Psoas muscle (tissue), 8 donors: Measurements from ENCODE around the gene MRPS9. TPM values are rescaled to one million over a fixed set of nuclear protein-coding genes. Genes with fewer than 3 reads are reported as not detected.

ENCODE experiments used
- ATAC-seq, 4 donors: fragments of 200-7000 bp; cut with Tn5 transposase; one replicate each; pipeline ENCODE4 v1.9.1; 2020; ENCODE audit warnings: moderate library complexity in 3 of 4, mild to moderate bottlenecking in 2 of 4
- DNase-seq, 2 donors: peaks; one replicate each; pipeline ENCODE4 v3.0.0-alpha.2; 2020
- H3K27ac ChIP-seq: fragments of 200-600 bp; one replicate; pipeline ENCODE4 v1.8.0; 2022
- H3K27me3 ChIP-seq, 3 donors: fragments of 200-600 bp in 1 of 3; one replicate each; pipeline versions ENCODE4 v1.6.1 to v1.8.0; 2013 to 2022; ENCODE audit warnings: low read length in 2 of 3, mild to moderate bottlenecking in 2 of 3, moderate library complexity in 1 of 3; ENCODE audit not compliant: insufficient read depth in 3 of 3
- H3K36me3 ChIP-seq, 2 donors: fragments of 200-600 bp in 1 of 2; one replicate each; pipeline versions ENCODE4 v1.6.1 to v1.8.0; 2013 to 2022; ENCODE audit warnings: low read depth in 1 of 2, mild to moderate bottlenecking in 1 of 2, moderate library complexity in 1 of 2; ENCODE audit not compliant: insufficient read depth in 1 of 2
- H3K4me1 ChIP-seq: fragments of 200-600 bp; one replicate; pipeline ENCODE4 v1.8.0; 2022
- H3K4me3 ChIP-seq: fragments of 200-600 bp; one replicate; pipeline ENCODE4 v1.8.0; 2022; ENCODE audit warnings: mild to moderate bottlenecking
- H3K9me3 ChIP-seq: fragments of 200-600 bp; one replicate; pipeline ENCODE4 v1.8.0; 2022
- WGBS, 3 donors: extraction: QIAGEN DNeasy Blood & Tissue Kit; methylation state at CpG; one replicate each; pipeline versions ENCODE4 v1.1.6 to v1.1.7; 2013; 5-methylcytosine and 5-hydroxymethylcytosine counted together
- intact Hi-C, 2 donors: fragments of 100-400 bp; cut with DNase I; formaldehyde crosslinking; loops; one replicate each; pipeline versions ENCODE4 v1.11.0 to v1.14.2; 2022
- polyA plus RNA-seq, 3 donors: library from polyadenylated mRNA; stranded (reverse); fragments of 200-250 nt; gene quantifications; one replicate each; pipeline ENCODE4 v1.2.3, GENCODE V29; 2013
- total RNA-seq, 4 donors: library from RNA; stranded (reverse); fragmentation: NEBNext Ultra II Directional in 2 of 4; extraction: Animal tissue kit (Norgen Biotek cat#: 25700) in 2 of 4; gene quantifications; one replicate each; pipeline versions ENCODE4 v1.2.1 to v1.2.4, GENCODE V29; 2021 to 2023
- TF ChIP-seq, protein P1 (sequence below): fragments of 200-600 bp; IDR thresholded peaks from one replicate; pipeline ENCODE4 v1.8.0; 2022; ENCODE audit warnings: antibody characterized with exemption
- donor health status: healthy with polysubstance abuse.
- donor health status: DM: no; HTN: no; CAD: no; lungs with moderate emphysema.
- donor health status: Bipolar disorder and iron deficiency.
- donor health status: healthy.
- donor health status: DM: yes; HTN: yes; CAD: no.
- donor health status: DM: no; HTN: no; CAD: no.
- donor health status: DM: no; HTN: no; CAD: no.
- donor health status: DM: yes; HTN: yes; CAD: no.

The MRPS9 gene
- total and polyA plus RNA-seq, 7 donors = 41.3 to 62.4 (median 49.8) TPM

GRCh38 chr2:105143467-105144151, 105.7 kb downstream of the MRPS9 start:
- H3K27me3 ChIP-seq = peaks cover 5 to 61% (median 12%) of the 10 kb centered on the region in 3 donors
- DNase-seq = peak; percentile 16 to 53
- TF ChIP-seq, protein P1, sequence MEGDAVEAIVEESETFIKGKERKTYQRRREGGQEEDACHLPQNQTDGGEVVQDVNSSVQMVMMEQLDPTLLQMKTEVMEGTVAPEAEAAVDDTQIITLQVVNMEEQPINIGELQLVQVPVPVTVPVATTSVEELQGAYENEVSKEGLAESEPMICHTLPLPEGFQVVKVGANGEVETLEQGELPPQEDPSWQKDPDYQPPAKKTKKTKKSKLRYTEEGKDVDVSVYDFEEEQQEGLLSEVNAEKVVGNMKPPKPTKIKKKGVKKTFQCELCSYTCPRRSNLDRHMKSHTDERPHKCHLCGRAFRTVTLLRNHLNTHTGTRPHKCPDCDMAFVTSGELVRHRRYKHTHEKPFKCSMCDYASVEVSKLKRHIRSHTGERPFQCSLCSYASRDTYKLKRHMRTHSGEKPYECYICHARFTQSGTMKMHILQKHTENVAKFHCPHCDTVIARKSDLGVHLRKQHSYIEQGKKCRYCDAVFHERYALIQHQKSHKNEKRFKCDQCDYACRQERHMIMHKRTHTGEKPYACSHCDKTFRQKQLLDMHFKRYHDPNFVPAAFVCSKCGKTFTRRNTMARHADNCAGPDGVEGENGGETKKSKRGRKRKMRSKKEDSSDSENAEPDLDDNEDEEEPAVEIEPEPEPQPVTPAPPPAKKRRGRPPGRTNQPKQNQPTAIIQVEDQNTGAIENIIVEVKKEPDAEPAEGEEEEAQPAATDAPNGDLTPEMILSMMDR = no peak
- intact Hi-C loops = loop anchor here in 1 of 2 donors (5.0 kb wide), 1 partner anchor 44 kb away; no protein-coding TSS in a partner anchor
- H3K36me3 ChIP-seq = no peaks in the 10 kb centered on the region
- no peaks in the 10 kb centered on the region for H3K9me3 ChIP-seq
- WGBS, 3 donors = 4 to 5% (median 5%) methylated on average over 30 to 52 of the region's 53 CpGs
- no peak for ATAC-seq
- H3K4me3 ChIP-seq = peak overlapping the region; percentile 30
- H3K27ac ChIP-seq = no peak overlapping the region
- H3K4me1 ChIP-seq = no peaks in the 10 kb centered on the region

- Histone ChIP-seq H3K27ac (no peak overlapping the region), H3K36me3 (no peaks in the 10 kb centered on the region), H3K9me3 (no peaks in the 10 kb centered on the region), H3K27me3 (peaks cover 5 to 61% (median 12%) of the 10 kb centered on the region in 3 donors), H3K4me1 (no peaks in the 10 kb centered on the region), H3K4me3 (peak overlapping the region; percentile 30)
- intact Hi-C loops = loop anchor here in 1 of 2 donors (5.0 kb wide), 1 partner anchor 43 kb away; no protein-coding TSS in a partner anchor
- ATAC-seq (no peak), DNase-seq (no peak)
- WGBS, 3 donors = 4 to 10% (median 8%) methylated on average over 28 to 62 of the region's 62 CpGs
- TF ChIP-seq, protein P1 = no peak
These were observed 106.5 kb downstream of the MRPS9 start for GRCh38 chr2:105144152-105144940.

- no peak overlapping the region for H3K27ac ChIP-seq
- ATAC-seq (no peak), DNase-seq (no peak)
- intact Hi-C loops = loop anchor here in 1 of 2 donors (5.0 kb wide), 1 partner anchor 42 kb away; no protein-coding TSS in a partner anchor
- H3K4me1 ChIP-seq = no peaks in the 10 kb centered on the region
- H3K9me3 ChIP-seq = no peaks in the 10 kb centered on the region
- H3K27me3 ChIP-seq = peaks cover 5 to 58% (median 12%) of the 10 kb centered on the region in 3 donors
- TF ChIP-seq, protein P1 = no peak
- H3K36me3 ChIP-seq = no peaks in the 10 kb centered on the region
- 48 to 69% (median 48%) methylated on average over 2 of the region's 2 CpGs for WGBS, 3 donors
- H3K4me3 ChIP-seq = no peak overlapping the region
These were observed 107.1 kb downstream of the MRPS9 start for GRCh38 chr2:105144941-105145300.

GRCh38 chr2:105149272-105149671, 111.4 kb downstream of the MRPS9 start:
- no peak for ATAC-seq

More at GRCh38 chr2:105149272-105149671, 111.4 kb downstream of the MRPS9 start:
- Histone ChIP-seq H3K9me3 (no peaks in the 10 kb centered on the region), H3K4me1 (no peaks in the 10 kb centered on the region), H3K4me3 (no peak overlapping the region), H3K36me3 (no peaks in the 10 kb centered on the region), H3K27me3 (peaks cover 5 to 37% (median 7%) of the 10 kb centered on the region in 3 donors), H3K27ac (no peak overlapping the region)
- intact Hi-C loops = no loop called here
- no peak for DNase-seq
- TF ChIP-seq, protein P1 = no peak
- 62 to 89% (median 67%) methylated on average over 1 of the region's 1 CpG for WGBS, 3 donors

Other genes with a start within 250 kb of the MRPS9 start
- not detected for gene POU3F3, start 184.0 kb upstream of the MRPS9 start, total RNA-seq
- under 1 TPM in 1 of 3 donors, not detected in 2; 0.01 TPM for gene POU3F3, start 184.0 kb upstream of the MRPS9 start, polyA plus RNA-seq
- not detected for gene GPR45, start 203.7 kb downstream of the MRPS9 start, total RNA-seq
- under 1 TPM in 1 of 3 donors, not detected in 2; 0.03 TPM for gene GPR45, start 203.7 kb downstream of the MRPS9 start, polyA plus RNA-seq